OCI-LY3 (cell line): ENCODE data around the gene ZNF407.

Experiments used
- H2AFZ ChIP-seq: fragments of 200-600, 300-600 bp; shearing (Covaris generic); 2 replicates; pipeline ENCODE4 v1.6.0; 2014; ENCODE audit warnings: antibody characterized with exemption, low read depth, low read length
- H3K27ac ChIP-seq: fragments of 200-600, 300-600 bp; sonication (generic); 2 replicates; pipeline ENCODE4 v1.5.1; 2014; ENCODE audit warnings: mild to moderate bottlenecking, low read length, moderate library complexity, mixed read lengths
- H3K27me3 ChIP-seq: fragments of 200-600, 300-600 bp; sonication (generic); 2 replicates; pipeline ENCODE4 v1.6.1; 2014; ENCODE audit warnings: low read depth, low read length, mixed read lengths
- H3K36me3 ChIP-seq: fragments of 200-600, 300-600 bp; sonication (generic); replicated peaks from 2 replicates; pipeline ENCODE3; 2014; ENCODE audit warnings: low read depth, low read length, mixed read lengths
- H3K4me1 ChIP-seq: fragments of 300-600, 200-600 bp; sonication (generic); 2 replicates; pipeline ENCODE4 v1.6.1; 2014; ENCODE audit warnings: low read length, mixed read lengths
- H3K4me2 ChIP-seq: fragments of 200-600, 300-600 bp; sonication (generic); 2 replicates; pipeline ENCODE4 v1.6.1; 2014; ENCODE audit warnings: low read length, mixed read lengths
- H3K4me3 ChIP-seq: fragments of 300-600, 200-600 bp; sonication (generic); 2 replicates; pipeline ENCODE4 v1.5.1; 2014; ENCODE audit warnings: antibody characterized with exemption, mild to moderate bottlenecking, low read length, moderate library complexity
- H3K79me2 ChIP-seq: fragments of 300-600, 200-600 bp; shearing (Covaris generic); 2 replicates; pipeline ENCODE4 v1.6.1; 2014; ENCODE audit warnings: mild to moderate bottlenecking, low read length, mixed read lengths
- H3K9ac ChIP-seq: fragments of 300-600, 200-600 bp; shearing (Covaris generic); 2 replicates; pipeline ENCODE4 v1.6.0; 2014; ENCODE audit warnings: mild to moderate bottlenecking, low read length, moderate library complexity
- H3K9me3 ChIP-seq: fragments of 200-600, 300-600 bp; shearing (Covaris generic); 2 replicates; pipeline ENCODE4 v1.6.1; 2014; ENCODE audit warnings: low read length, mixed read lengths; ENCODE audit not compliant: insufficient read depth
- H4K20me1 ChIP-seq: fragments of 200-600, 300-600 bp; sonication (generic); 2 replicates; pipeline ENCODE4 v1.6.1; 2016; ENCODE audit warnings: low read length, mixed read lengths; ENCODE audit not compliant: insufficient read depth
- EZH2phosphoT487 ChIP-seq: fragments of 200-600 bp; shearing (Covaris generic); IDR thresholded peaks from 2 replicates; pipeline ENCODE4 v1.6.1; 2018; ENCODE audit warnings: antibody characterized with exemption, mixed run types, low read depth
- TF ChIP-seq, protein P1 (sequence below): fragments of 200-600, 300-600 bp; sonication (generic); IDR thresholded peaks from 2 replicates; pipeline ENCODE4 v1.5.1; 2014; ENCODE audit warnings: antibody characterized with exemption, low read length, low read depth

Gene ZNF407

DNA sequence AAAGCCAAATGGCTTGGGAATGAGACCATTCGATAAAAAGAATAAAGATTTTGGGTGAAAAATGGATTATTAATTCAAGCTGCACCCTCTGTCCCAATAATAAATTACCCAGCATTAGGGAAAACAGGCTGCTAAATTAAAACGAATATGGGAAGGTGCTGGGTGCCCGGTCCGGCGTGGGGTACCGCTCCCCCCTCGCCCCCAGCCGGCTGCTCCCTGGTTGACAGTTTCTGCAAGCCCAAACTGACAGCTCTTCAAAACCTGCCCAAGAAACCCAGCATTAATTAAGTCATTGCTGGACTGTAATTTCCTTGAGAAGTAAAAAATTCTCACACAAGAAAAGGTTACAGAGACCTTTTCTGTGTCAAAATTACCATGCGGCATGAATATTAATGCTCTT lies 512.6 kb downstream of the ZNF407 start:
- H3K9me3 ChIP-seq = no peaks in the 10 kb centered on the region
- TF ChIP-seq EZH2phosphoT487 = no peak
- TF ChIP-seq, protein P1, sequence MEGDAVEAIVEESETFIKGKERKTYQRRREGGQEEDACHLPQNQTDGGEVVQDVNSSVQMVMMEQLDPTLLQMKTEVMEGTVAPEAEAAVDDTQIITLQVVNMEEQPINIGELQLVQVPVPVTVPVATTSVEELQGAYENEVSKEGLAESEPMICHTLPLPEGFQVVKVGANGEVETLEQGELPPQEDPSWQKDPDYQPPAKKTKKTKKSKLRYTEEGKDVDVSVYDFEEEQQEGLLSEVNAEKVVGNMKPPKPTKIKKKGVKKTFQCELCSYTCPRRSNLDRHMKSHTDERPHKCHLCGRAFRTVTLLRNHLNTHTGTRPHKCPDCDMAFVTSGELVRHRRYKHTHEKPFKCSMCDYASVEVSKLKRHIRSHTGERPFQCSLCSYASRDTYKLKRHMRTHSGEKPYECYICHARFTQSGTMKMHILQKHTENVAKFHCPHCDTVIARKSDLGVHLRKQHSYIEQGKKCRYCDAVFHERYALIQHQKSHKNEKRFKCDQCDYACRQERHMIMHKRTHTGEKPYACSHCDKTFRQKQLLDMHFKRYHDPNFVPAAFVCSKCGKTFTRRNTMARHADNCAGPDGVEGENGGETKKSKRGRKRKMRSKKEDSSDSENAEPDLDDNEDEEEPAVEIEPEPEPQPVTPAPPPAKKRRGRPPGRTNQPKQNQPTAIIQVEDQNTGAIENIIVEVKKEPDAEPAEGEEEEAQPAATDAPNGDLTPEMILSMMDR = no peak
- H3K36me3 ChIP-seq = no peaks in the 10 kb centered on the region

DNA sequence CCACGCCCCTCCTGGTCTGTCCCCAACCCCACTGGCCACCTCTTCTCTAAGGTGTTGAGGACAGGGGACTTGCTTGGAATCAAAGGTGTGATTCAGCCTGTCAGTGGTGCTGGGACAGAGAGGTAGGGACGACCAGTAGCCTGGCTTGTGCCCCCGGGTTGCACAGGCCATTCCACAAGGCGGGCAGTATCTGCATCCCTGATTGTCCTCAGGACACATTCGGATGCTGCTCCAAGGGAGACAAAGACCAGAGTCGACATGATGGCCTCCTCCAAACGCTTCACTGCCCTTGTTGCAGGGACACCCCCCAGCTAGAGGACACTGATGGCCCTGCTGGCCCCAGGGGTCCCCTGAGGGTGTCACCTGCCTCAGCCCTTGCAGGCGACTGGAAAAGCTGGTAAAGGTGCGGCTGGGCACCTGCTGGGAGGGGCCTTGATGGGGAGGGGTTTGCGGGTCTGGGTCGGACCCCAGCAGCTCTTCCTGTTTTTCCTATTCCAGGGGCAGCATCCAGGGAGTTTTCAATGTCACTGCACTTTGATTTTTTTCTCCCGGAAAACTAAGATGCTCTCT lies 513.3 kb downstream of the ZNF407 start:
- Histone ChIP-seq H3K79me2 (no peaks in the 10 kb centered on the region), H3K9ac (no peak overlapping the region), H3K4me2 (no peak overlapping the region), H3K9me3 (no peaks in the 10 kb centered on the region), H3K27ac (no peak overlapping the region), H3K4me3 (no peak overlapping the region), H3K36me3 (no peaks in the 10 kb centered on the region), H3K27me3 (peaks cover 2% of the 10 kb centered on the region; the same call in 1 of the 2 replicates), H4K20me1 (no peaks in the 10 kb centered on the region), H3K4me1 (peaks cover 10% of the 10 kb centered on the region; the same call in 1 of the 2 replicates), H2AFZ (no peak overlapping the region)
- TF ChIP-seq EZH2phosphoT487 = no peak
- TF ChIP-seq, protein P1 = no peak

More for the DNA sequence above, 512.6 kb downstream of the ZNF407 start:
- Histone ChIP-seq H4K20me1 (no peaks in the 10 kb centered on the region), H3K4me2 (no peak overlapping the region), H3K27ac (no peak overlapping the region), H3K4me3 (no peak overlapping the region), H3K4me1 (peaks cover 10% of the 10 kb centered on the region; the same call in 1 of the 2 replicates), H3K27me3 (peaks cover 2% of the 10 kb centered on the region; the same call in 1 of the 2 replicates), H3K9ac (no peak overlapping the region), H3K79me2 (no peaks in the 10 kb centered on the region), H2AFZ (no peak overlapping the region)

DNA sequence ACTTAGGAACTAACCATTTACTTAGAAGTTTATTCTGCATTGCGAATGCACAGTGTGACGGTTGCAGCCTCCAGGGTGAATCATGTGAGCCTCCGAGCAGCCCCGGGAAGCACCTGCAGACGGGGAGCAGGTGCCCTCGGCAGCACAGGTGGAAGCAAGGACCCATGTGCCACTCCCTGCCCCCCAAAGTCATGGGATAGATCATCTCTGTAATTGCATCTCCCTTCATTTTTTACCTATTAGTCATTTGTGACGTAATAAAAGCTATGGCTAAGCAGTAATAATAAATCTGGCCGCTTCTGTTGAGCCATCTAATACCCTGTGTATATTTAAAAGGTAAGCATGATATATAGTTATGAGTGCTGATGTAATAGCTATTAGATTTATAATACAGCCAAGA lies 514.1 kb downstream of the ZNF407 start:
- Histone ChIP-seq H3K79me2 (no peaks in the 10 kb centered on the region), H4K20me1 (no peaks in the 10 kb centered on the region), H3K4me2 (peak overlapping the region; percentile 41), H3K9me3 (no peaks in the 10 kb centered on the region), H3K4me1 (peaks cover 10% of the 10 kb centered on the region; the same call in 1 of the 2 replicates), H2AFZ (no peak overlapping the region), H3K27me3 (peaks cover 2% of the 10 kb centered on the region; the same call in 1 of the 2 replicates), H3K27ac (no peak overlapping the region), H3K4me3 (peak overlapping the region; percentile 13; the same call in 1 of the 2 replicates), H3K36me3 (no peaks in the 10 kb centered on the region), H3K9ac (no peak overlapping the region)
- TF ChIP-seq EZH2phosphoT487 = no peak
- TF ChIP-seq, protein P1 = no peak

DNA sequence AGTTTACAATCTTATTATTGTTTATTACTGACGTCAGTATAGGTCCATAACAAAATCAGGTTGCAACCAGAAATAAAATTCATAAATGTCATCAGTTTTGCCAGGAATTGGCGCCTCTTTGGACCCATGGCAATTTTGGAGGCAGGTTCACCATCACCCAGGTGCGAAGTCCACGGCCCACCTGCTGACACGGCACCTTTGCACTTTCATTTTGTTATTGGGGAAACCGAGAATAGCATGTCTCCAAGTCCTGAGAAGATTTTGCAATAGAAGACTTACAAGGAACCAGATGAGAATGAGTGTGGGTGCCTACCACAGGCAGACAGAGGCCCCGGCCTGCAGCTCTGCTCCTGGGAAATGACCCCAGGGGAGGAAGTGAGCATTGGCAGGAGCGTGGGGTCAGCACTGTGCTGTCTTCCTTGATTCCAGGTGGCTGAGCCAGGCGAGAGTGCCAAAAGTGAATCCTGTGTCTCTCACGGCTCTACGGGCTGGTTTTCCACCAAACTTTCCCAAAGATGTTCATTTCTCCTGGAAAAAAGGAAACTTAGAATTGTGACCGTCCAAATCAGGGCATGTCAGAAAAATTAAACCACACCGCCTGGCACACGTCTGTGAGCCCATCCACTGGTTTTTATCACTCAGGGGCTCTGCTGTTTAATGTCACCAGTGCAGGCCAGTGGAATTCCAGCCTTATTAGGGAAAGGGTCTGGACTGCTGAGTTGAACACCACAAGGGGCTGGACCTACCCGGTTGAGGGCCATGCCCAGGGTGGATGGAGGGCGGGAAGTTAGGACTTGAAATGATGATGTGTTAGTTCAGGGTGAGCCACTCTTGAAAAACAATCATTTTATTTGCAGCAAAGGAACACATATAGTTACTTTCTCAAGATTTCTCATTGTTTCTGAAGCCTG lies 514.8 kb downstream of the ZNF407 start:
- Histone ChIP-seq H3K27me3 (peaks cover 2% of the 10 kb centered on the region; the same call in 1 of the 2 replicates), H3K79me2 (no peaks in the 10 kb centered on the region), H3K36me3 (no peaks in the 10 kb centered on the region)

More for the DNA sequence above, 514.8 kb downstream of the ZNF407 start:
- H3K9ac ChIP-seq = no peak overlapping the region
- TF ChIP-seq, protein P1 = no peak
- no peak for TF ChIP-seq EZH2phosphoT487
- H3K4me1 ChIP-seq = peaks cover 10% of the 10 kb centered on the region; the same call in 1 of the 2 replicates
- no peaks in the 10 kb centered on the region for H4K20me1 ChIP-seq
- H3K4me2 ChIP-seq = peak overlapping the region; percentile 41
- no peak overlapping the region; the same call in 1 of the 2 replicates for H3K4me3 ChIP-seq
- H2AFZ ChIP-seq = no peak overlapping the region
- no peaks in the 10 kb centered on the region for H3K9me3 ChIP-seq
- H3K27ac ChIP-seq = no peak overlapping the region
